Parathyroid adenoma (tissue), 2 donors: ENCODE data around the gene REEP1.
A peak's percentile ranks its signal among the peaks of the same experiment; 100 is the strongest.

Source experiments
- H2AFZ ChIP-seq: fragments of 300-600 bp; sonication (generic); one replicate; pipeline ENCODE4 v1.7.0; 2017; ENCODE audit warnings: antibody characterized with exemption, mild to moderate bottlenecking
- H3K27ac ChIP-seq: fragments of 300-600 bp; sonication (generic); one replicate; pipeline ENCODE4 v1.7.0; 2017
- H3K27me3 ChIP-seq: fragments of 300-600 bp; sonication (generic); one replicate; pipeline ENCODE4 v1.7.0; 2017; ENCODE audit warnings: low read length; ENCODE audit not compliant: control insufficient read depth, insufficient read depth
- H3K36me3 ChIP-seq: fragments of 300-600 bp; sonication (generic); one replicate; pipeline ENCODE4 v1.7.0; 2017; ENCODE audit warnings: low read length; ENCODE audit not compliant: control insufficient read depth, insufficient read depth
- H3K4me1 ChIP-seq: fragments of 300-600 bp; sonication (generic); one replicate; pipeline ENCODE4 v1.7.0; 2017; ENCODE audit warnings: control low read depth
- H3K4me2 ChIP-seq: fragments of 300-600 bp; sonication (generic); one replicate; pipeline ENCODE4 v1.7.0; 2017; ENCODE audit warnings: low read length
- H3K4me3 ChIP-seq: fragments of 300-600 bp; sonication (generic); one replicate; pipeline ENCODE4 v1.7.0; 2017; ENCODE audit warnings: low read depth, low read length
- H3K79me2 ChIP-seq: fragments of 300-600 bp; sonication (generic); one replicate; pipeline ENCODE4 v1.7.0; 2017; ENCODE audit warnings: control low read depth
- H3K9ac ChIP-seq: fragments of 300-600 bp; sonication (generic); one replicate; pipeline ENCODE4 v1.7.0; 2017; ENCODE audit warnings: mild to moderate bottlenecking
- H3K9me3 ChIP-seq: fragments of 300-600 bp; sonication (generic); one replicate; pipeline ENCODE4 v1.7.0; 2017; ENCODE audit warnings: low read length; ENCODE audit not compliant: control insufficient read depth
- TF ChIP-seq, protein P1 (sequence below): fragments of 300-600 bp; sonication (generic); IDR thresholded peaks from one replicate; pipeline ENCODE4 v1.7.0; 2017; ENCODE audit warnings: antibody characterized with exemption, mild to moderate bottlenecking
- donor health status: primary hyperparathyroidism.

Gene REEP1

DNA sequence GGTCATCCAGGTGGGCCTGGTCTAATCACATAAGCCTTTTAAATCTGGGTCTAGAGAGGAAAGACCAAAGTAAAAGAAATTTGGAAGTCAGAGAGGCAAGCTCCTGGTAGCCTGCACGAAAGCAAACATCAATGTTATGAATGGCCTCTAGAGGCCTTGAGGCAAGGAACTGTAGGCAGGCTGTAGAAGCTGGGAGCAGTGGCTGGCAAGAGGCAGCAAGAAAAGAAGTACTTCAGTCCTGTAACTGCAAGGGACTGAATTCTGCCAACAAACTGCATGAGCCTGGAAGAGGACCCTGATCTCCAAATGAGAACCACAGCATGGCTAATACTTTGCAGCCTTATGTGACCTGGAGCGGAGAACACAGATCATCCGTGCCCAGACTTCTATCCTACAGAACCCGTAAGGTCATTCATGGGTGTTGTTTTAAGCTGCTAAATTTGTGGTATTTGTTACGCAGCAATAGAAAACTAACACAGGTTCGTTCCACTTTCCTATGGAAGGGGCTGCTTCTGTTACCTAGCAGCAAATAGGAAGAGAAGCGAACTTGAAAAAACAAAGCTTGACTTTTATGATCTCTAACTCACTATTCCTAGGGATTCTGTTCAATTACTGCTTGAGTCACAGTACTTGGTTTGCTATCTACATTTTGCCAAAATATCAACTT lies 143.4 kb downstream of the REEP1 start:
- Histone ChIP-seq H3K9ac (no peak overlapping the region), H3K79me2 (peaks cover 37% of the 10 kb centered on the region), H3K4me2 (peak overlapping the region; percentile 97), H3K4me1 (peaks cover 15% of the 10 kb centered on the region), H3K4me3 (peak overlapping the region; percentile 98), H3K27ac (peak overlapping the region; percentile 100), H3K9me3 (no peaks in the 10 kb centered on the region), H3K36me3 (no peaks in the 10 kb centered on the region), H3K27me3 (no peaks in the 10 kb centered on the region), H2AFZ (no peak overlapping the region)
- TF ChIP-seq, protein P1, sequence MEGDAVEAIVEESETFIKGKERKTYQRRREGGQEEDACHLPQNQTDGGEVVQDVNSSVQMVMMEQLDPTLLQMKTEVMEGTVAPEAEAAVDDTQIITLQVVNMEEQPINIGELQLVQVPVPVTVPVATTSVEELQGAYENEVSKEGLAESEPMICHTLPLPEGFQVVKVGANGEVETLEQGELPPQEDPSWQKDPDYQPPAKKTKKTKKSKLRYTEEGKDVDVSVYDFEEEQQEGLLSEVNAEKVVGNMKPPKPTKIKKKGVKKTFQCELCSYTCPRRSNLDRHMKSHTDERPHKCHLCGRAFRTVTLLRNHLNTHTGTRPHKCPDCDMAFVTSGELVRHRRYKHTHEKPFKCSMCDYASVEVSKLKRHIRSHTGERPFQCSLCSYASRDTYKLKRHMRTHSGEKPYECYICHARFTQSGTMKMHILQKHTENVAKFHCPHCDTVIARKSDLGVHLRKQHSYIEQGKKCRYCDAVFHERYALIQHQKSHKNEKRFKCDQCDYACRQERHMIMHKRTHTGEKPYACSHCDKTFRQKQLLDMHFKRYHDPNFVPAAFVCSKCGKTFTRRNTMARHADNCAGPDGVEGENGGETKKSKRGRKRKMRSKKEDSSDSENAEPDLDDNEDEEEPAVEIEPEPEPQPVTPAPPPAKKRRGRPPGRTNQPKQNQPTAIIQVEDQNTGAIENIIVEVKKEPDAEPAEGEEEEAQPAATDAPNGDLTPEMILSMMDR: no peak

DNA sequence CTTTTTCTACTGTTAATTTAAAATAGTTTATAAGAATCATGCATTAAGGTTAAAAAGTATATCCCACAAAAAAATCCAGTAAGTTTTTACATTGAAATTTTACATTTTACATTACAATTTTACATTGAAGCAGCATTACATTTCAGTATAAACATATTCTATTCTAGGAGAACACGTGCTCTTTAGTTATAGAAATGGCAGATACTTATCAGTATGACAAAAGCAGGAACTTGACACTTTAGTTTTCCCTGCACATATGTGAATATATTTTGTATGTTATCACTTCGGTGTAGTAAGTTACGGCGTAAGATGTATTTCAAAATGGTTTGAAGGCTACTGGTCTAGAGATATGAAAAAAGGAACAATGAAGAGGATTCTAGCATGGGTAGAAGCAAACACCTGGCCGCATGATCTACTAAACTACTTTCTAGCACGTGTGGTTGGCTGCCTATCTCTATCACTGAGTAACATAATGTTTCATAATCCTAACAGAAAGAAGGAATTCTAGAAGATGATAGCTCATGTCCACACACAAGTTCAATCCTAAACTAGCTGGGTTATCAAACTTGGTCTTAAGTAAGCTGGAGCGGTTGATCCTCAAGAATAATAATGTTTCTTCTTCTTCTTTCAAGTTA lies 147.5 kb downstream of the REEP1 start:
- Histone ChIP-seq H3K36me3 (no peaks in the 10 kb centered on the region), H3K4me1 (peaks cover 28% of the 10 kb centered on the region), H3K27ac (no peak overlapping the region), H3K9me3 (no peaks in the 10 kb centered on the region), H3K9ac (no peak overlapping the region), H3K27me3 (no peaks in the 10 kb centered on the region), H3K79me2 (peaks cover 56% of the 10 kb centered on the region), H2AFZ (no peak overlapping the region), H3K4me3 (no peak overlapping the region), H3K4me2 (no peak overlapping the region)
- TF ChIP-seq, protein P1: no peak

DNA sequence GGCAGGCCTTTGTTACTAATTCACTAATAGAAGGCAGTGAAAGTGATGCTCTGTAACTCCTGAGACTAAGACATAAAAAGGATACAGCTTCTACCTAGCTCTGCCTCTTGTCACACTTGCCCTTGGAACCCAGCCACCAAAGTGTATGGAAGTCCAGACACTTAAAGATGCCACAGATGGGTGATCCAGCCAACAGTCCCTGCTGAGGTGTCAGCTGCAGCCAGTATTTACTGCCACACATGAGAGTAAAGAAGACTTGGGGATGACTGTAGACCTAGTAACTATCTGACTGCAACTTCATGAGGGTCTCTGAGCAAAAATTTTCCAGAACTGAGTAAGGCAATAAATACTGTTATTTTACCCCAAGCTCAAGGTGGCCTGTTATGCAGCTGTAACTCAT lies 151.0 kb downstream of the REEP1 start:
- no peak overlapping the region for H3K9ac ChIP-seq
- peaks cover 44% of the 10 kb centered on the region for H3K79me2 ChIP-seq
- no peak overlapping the region for H3K4me3 ChIP-seq
- H3K36me3 ChIP-seq: no peaks in the 10 kb centered on the region
- no peaks in the 10 kb centered on the region for H3K27me3 ChIP-seq
- H3K4me2 ChIP-seq: no peak overlapping the region
- no peak overlapping the region for H2AFZ ChIP-seq
- no peaks in the 10 kb centered on the region for H3K9me3 ChIP-seq
- no peak overlapping the region for H3K27ac ChIP-seq
- TF ChIP-seq, protein P1: no peak
- H3K4me1 ChIP-seq: peaks cover 23% of the 10 kb centered on the region

DNA sequence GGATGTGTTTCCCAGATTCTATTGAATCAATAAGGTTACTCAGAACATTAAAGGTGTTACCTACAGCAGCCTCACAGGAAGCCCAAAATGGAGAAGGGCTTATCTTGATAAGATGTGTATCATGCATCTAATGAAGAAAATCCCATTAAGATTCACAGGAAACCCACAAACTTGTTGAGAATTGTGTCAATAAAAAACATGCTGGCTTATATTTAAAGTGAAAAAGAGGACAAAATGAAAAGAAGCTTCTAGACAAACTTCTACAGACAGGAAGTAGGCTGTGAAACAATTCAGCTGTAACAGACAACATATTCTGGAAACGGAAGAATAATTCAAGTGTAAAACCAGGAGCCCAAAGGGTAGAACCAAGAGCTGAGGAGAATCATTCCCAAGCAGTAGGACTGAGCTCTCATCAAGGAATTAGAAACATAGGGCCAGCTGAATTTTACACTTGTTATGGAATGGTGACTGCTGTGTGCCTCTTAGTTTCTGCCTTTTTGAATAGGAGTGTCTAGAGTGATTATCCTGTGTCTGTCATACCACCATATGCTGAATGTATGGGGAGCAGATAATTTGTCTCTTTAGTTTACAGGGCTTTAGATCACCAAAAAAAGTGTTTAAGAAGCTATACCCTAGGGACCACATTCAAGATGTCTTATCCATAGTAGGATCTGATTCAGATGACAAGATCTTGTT lies 151.8 kb downstream of the REEP1 start:
- H3K9me3 ChIP-seq: no peaks in the 10 kb centered on the region
- no peak overlapping the region for H2AFZ ChIP-seq
- H3K9ac ChIP-seq: no peak overlapping the region
- peak overlapping the region; percentile 77 for H3K27ac ChIP-seq
- peaks cover 23% of the 10 kb centered on the region for H3K4me1 ChIP-seq
- peak overlapping the region; percentile 40 for H3K4me2 ChIP-seq
- no peaks in the 10 kb centered on the region for H3K27me3 ChIP-seq
- H3K4me3 ChIP-seq: peak overlapping the region; percentile 15
- peaks cover 42% of the 10 kb centered on the region for H3K79me2 ChIP-seq
- TF ChIP-seq, protein P1: no peak
- no peaks in the 10 kb centered on the region for H3K36me3 ChIP-seq
